Activated CD4-positive, alpha-beta T cell treated with anti-CD3 and anti-CD28 coated beads, Interleukin-2, amount 50 U/mL, for 1 hour (primary cell): ENCODE data around the gene PAGE2B.
A peak's percentile ranks its signal among the peaks of the same experiment; 100 is the strongest.
"Not testable (repeated sequence)": the region's sequence is repeated elsewhere in the genome, so short reads cannot be mapped to it uniquely, and the experiment has no call there.

Source experiments
- DNase-seq: peaks from one replicate; pipeline ENCODE4 v3.0.0-alpha.2; 2020

The PAGE2B gene, protein sequence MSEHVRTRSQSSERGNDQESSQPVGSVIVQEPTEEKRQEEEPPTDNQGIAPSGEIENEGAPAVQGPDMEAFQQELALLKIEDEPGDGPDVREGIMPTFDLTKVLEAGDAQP

DNA sequence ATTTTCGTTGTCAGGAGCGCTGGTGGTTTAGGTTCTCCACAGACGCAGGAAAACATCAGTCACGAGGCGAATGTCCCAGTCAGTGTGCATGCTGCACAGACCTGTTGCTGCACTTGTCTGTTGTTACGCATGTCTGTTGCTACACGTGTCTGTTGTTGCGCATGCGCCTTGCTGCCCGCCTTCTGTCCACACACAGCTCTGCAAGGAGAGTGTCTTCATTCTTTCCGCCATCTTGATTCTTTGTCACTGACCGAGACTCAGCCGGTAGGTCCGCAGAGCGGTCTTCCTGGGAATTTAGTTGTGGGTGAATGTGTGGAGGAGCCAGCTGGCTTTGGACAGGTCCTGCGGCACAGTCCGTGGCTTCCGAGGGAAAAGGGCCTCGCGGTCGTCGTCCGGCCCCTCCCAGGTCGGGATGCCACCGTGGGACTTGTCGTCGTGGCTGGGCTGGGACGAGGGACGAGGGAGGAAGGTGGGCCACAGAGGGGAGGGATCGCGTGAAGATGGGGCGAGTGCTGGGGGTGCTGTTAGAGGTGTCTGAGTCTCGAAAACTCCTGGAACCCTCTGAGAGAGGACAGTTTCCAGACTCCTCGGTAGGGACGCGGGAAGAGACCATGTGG is at the start of gene PAGE2B:
Gene PAGE2B, plus strand, starts transcription at position 180 of the 617 bp plus-strand sequence. CDS start 1,012 bp downstream, outside the sequence.
- DNase-seq = no peak

DNA sequence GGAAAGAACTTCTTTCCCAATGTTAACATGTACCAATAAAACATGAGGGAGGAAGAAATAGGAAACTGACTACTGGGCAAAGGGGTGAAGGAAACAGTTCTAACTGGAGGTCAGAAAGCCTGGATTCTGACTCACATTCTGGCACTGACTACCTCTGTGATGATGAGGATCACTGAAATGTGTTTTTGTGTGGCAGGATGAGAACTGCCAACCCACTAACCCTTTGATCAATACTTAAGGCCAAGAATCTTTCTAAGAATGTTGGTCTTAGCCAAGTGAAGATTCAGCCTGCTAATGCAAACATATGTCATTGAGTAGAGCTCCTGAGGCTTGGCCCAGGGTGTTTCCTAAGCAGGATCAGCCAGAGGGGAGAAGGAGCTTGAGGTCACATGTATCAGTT is 48.7 kb upstream of the PAGE2B start:
- no peak for DNase-seq

DNA sequence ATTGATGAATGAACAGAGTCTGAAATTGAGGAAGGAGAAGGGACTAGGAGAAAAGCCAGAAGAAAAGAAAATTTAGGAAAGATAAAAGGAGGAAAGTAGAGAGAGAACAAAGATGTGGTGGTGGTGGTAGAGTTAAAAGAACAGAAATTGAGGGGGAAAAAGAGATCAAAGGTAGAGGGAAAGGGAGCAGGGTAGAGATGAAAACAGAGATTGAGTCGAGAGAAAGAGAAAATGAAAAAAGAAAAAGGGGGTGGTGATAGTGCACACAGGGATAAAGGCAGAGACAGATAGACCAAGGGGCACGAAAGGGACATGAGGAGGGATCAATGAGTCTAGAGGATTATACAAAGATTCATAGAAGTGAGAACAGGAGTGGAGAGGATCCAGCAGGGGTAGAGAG is 48.0 kb upstream of the PAGE2B start:
- DNase-seq = no peak

DNA sequence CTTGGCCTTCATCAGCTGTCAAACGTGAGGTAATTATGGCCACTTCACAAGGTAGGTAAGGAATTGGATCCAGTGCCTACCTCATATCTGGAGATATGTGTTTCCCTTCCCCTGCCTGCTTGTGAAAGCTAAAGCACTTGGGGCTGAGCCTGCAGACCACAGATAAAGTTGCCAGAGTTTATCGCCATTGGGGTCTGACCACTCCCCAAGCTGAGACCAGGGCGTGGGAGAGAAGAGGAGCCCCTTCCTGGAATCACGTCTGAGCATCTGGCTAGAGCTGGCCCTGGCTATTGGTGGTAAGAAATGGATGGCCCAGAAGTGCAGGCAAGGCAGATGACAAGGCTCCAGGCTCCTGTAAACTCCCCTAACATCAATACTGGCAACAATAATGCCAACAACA is 46.8 kb upstream of the PAGE2B start:
- no peak for DNase-seq

DNA sequence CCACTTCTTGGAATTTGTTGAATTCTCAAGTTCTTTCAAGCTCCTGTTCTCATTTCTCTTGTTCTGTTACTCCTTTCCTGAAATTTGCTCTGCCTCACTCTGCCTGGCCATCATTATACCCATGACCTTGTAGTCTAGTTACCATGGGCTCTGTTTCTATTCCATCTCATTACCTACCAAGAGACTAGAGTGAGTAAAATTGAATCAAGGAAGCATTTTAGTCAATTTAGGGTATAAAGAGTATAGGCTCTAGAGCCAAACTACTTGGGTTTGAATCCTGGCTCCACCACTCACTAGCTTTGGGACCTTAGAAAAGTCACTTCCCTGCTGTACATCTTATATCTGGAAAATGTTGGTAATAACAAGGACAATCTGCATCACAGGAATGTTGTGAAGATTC is 46.2 kb upstream of the PAGE2B start:
- DNase-seq = no peak

DNA sequence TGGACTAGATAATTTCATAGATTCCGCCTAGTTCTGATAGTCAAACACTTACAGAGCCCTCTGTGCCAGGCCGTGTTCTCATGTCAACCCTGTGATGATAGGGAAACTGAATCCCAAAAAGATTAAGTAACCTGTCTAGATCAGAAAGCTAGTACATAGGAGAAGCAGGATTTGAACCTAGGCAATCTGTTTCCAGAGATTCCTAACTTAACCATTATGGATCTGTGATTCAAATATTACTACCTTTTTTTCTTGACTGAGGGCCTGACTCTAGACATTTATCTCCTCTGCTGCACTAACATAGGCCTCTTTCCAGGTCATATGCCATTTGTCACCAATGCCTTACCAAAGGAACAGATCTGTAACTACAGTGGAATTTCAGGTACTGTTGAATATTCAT is 45.5 kb upstream of the PAGE2B start:
- no peak for DNase-seq

DNA sequence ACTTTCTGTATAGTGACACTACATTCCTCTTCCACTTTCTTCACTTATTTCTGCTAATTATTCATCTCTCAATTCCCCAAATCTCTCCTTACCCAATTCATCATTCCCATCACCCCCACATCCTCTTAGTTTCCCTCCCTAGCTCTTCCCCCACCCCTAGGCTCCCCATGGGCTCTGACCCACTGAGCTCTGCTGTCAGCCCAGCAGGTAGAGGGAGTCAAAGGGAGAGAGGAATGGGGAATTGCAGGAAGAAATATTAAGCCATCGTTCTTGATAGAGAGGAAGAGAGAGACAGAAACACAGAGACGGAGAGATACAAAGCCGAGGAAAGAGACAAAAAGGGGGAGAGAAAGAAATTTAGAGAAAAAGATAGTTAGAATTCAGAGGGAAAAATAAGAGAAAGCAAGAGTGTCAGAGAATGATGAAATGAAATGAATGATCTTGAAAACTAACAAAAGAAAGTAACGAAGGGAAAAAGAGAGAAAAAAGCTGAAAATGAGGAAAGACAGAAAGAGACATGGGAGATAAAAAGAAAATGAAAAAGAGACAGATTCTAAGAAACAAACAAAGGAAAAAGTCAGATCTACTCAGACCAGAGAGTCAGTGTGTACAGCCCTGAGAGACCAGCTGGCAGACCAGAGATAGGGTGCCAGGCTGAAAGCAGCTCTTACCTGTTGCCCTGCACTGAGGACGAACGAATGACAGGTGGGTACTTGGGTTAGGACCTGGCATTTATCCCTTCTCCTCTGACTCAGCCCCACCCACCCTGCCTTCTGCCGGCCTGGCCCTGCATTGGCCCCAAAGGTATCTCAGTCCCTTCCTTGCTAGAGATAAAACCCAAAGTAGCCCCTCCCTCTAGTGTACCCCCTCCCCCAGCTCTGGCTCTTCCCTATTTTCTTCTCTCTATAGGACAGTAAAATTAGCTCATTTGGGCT is 44.3 kb upstream of the PAGE2B start, which contains the start of gene ALAS2:
Gene ALAS2, minus strand, starts transcription at position 707 of the 935 bp plus-strand sequence. CDS start 4,977 bp downstream, outside the sequence.
- DNase-seq = no peak

DNA sequence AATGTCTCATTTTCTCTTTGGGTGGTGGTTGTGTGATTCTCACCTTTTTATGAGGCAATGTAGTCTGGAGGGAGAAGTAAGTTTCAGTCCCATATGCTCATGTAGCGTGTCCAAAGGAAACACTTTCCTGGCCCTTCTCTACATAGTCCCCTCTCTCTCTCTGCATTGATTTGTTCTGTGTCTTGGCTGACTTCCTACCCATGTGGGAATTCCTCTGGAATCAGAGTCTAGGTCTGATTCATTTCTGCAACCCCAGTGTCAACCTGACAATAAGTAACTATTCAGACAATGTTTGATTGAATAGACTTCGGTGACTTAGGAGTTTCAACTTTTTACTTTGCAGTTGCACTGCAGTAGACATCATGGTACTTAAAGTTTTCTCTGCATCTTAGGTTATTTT is 41.4 kb upstream of the PAGE2B start:
- no peak for DNase-seq

DNA sequence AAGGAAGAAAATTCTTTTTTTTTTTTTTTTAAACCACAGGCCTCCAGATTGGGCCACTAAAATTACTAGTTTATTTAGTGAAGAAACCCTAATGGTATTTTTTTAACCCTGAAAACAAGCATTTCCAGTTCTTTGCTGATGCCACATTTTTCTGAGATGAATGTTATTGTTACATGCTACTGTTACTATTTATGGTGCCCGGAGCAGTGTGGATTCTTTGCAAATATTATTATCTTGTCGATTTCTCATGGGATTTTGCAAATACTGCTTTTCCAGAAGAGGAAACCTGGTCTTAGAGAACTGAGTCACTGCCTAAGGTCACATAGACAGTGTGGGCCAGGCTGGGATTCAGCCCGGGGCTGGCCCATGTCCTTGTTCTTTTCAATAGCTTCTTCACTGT is 35.4 kb upstream of the PAGE2B start:
- DNase-seq = no peak

DNA sequence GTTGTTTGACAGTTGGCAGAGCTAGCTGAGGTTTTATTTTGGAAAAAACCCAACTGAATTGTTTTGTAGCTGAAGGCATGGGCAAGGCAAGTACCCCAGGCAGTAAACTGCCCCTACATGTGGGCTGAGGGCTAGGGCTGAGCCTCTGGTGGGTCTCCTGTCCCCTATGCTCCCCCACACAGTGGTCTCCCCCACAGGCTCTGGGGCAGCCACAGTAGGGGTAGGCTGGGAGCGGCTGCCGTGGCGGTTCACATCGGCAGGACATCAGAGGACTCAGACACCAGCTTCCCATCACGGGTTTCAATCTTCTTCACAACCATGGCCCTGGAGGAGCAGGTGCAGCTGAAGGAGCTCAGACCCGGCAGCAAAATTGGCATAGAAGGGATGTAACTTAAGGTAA is 33.3 kb upstream of the PAGE2B start:
- no peak for DNase-seq

DNA sequence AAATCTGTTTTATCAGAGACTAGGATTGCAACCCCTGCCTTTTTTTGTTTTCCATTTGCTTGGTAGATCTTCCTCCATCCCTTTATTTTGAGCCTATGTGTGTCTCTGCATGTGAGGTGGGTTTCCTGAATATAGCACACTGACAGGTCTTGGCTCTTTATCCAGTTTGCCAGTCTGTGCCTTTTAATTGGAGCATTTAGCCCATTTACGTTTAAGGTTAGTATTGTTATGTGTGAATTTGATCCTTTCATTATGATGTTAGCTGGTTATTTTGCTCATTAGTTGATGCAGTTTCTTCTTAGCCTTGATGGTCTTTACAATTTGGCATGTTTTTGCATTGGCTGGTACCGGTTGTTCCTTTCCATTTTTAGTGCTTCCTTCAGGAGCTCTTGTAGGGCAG is 24.2 kb upstream of the PAGE2B start:
- DNase-seq = not testable (repeated sequence)

DNA sequence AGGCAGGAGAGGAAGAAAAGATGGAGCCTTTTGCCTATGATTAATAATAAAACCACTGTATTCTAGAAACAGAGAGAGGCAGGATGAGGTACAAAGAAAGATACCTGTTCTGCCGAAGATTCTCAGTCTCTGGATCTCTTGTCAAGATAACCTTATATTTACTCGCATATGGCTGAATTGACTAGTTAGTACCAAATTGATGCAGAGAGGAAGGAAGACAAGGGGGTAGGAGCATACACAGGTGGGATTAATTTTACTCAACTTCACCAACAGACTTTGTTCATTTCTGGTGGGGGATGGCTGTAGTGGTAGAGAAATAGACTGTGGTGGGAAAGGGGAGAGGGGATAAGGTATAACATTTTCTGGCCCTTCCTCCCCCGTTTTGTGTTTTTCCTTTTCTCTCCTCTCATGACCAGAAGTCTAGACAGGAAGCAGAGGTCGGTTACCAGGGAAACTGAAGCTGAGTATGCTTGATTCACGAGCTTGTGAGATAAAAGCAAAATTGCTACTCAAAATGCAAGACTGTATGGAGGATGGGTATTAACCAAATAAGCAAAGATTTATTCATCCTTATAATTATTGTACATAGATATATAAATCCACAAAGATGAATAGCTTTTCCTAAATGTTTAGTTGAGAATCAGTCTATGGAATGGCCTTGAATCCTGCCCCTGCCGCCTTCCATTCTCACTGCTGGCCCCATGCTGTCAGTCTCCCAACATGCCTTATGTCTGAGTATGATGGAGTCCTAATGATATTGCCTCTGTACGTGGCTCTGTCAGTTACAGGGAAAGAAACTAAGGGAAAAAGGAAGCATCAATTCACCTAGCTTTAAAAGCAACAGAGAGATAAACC is 17.8 kb upstream of the PAGE2B start:
- DNase-seq = peak; percentile 14

DNA sequence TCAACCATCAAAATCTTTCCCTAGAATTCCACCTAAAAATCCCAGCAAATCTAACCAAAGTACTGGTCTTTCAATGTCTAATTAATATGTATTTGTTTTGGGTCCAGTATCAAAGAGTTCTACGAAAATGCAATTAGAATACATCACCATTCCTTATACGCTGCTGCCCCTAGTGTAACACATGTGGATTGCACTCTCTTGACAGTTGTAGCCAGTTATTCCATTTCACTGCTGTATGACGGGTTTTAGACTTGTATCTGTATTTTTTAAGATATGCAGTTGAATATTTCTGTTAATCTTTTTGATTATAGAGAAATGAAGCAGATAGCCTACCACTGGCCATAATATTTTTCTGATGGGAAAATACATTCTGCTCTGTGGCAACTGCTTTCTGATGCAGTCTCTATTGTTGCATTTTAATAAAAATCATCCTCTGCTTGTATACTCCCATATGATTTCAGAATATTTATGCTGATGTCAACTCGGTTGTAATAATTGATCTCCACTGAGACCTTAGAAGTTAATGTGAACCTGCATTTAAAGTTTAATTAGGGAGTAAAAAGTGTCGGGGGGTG is 17.1 kb upstream of the PAGE2B start:
- DNase-seq = peak; percentile 25

DNA sequence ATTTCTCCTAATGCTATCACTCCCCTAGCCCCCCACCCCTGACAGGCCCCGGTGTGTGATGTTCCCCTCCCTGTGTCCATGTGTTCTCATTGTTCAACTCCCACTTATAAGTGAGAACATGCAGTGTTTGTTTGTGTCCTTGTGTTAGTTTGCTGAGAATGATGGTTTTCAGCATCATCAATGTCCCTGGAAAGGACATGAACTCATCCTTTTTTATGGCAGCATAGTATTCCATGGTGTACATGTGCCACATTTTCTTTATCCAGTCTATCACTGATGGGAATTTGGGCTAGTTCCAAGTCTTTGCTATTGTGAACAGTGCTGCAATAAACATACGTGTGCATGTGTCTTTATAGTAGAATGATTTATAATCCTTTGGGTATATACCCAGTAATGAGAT is 7.7 kb upstream of the PAGE2B start:
- not testable (repeated sequence) for DNase-seq

DNA sequence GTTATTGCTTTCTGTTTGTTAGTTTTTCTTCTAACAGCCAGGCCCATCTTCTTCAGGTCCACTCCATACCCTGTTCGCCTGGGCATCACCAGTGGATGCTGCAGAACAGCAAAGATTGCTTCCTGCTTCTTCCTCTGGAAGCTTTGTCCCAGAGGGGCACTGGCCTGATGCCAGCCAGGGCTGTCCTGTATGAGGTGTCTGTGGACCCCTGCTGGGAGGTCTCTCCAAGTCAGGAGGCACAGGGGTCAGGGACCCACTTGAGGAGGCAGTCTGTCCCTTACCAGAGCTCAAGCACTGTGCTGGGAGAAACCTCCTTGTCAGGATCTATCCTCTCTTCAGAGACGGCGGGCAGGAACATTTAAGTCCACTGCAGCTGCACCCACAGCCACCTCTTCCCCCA is 2.5 kb upstream of the PAGE2B start:
- DNase-seq = no peak

DNA sequence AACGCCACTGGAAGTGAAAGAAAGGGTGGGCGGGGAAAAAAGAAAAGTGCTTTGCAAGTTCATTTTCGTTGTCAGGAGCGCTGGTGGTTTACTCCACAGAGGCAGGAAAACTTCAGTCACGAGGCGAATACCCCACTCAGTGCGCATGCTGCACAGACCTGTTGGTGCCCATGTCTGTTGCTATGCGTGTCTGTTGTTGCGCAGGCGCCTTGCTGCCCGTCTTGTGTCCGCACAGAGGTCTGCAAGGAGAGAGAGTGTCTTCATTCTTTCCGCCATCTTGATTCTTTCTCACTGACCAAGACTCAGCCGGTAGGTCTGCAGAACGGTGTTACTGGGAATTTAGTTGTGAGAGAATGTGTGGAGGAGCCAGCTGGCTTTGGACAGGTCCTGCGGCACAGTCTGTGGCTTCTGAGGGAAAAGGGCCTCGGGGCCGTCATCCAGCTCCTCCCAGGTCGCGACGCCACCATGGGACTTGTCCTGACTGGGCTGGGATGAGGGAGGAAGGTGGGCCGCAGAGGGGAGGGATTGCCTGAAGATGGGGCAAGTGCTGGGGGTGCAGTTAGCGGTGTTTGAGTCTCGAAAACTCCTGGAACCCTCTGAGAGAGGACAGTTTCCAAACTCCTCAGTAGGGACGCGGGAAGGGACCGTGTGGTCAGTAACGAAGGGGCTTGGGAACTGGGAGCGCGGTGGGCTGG is 14.1 kb downstream of the PAGE2B start, which contains the start of gene PAGE2:
Gene PAGE2, plus strand, starts transcription at position 224 of the 695 bp plus-strand sequence. CDS start 1,003 bp downstream, outside the sequence.
- DNase-seq = no peak

DNA sequence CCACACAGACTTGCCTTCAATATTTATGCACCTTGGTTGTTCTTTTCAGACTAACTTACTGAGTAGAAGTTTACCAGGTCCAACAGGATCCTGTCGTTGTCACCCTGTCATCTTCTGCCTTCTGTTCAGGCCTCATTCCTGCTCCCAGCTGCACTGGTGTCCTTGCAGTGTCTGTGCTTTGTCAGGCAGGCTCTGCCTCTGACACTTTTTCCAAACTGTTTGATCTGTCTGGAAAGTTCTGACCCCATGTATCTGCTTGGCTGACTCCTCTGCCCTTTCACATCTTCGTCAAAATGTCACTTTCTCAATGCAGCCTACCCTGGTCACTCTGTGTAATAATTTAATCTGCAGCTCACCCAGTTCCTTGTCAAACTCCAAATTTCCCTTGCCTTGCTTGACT is 23.9 kb downstream of the PAGE2B start:
- no peak for DNase-seq

DNA sequence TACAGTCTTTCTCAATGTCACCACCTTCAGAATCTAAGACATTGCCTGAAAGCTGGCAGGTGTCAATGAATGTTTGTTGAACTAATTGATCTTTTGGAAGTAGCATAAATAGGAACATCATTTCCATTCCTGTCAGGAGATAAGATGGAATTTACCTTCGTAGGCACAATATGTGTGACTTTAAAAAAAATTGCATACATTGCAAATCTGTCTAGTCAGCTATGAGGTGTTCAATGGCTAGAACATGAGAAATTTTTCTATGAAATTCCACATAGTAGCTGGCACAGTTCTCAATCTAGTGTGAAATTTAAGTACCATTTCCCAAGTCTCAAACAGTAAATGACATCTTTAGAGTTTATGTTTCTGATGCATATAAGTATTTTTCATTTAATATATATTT is 24.3 kb downstream of the PAGE2B start:
- no peak for DNase-seq

DNA sequence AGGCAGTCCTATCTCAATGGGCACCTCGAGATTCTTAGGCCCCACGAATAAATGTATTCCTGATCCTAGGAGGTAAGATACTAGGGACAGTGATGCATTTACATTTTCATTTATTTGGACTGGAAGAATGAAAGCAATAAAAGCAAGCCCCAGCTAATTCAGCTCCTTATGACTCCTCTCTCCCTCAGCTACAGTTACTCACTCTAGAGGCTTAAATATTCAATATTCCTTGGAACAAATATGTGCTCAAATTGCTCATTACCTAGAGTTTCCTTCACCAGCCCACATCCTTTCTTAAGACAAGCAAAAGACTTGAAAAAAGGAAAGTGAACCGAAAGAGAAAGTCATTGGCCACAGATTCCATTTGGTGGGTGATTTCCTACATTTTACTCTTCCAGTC is 27.9 kb downstream of the PAGE2B start:
- DNase-seq = no peak

DNA sequence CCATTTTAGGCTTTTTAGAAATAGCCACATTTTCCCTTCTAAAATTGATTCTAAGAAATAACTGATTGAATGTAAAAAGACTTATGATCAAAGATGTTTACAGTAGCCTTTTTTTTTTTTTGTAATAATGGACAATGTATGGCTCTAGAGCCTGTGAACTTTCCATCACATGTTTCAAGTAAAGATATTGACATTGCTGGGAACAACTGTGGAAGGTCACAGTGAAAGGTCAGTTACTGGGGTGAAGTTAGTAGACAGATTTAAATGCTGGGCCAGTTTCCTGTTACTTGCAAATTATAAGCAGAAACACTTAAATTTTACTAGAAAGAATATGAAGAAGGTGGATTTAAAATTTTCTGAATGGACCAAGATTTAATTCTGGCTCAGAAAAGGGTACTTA is 32.4 kb downstream of the PAGE2B start:
- no peak for DNase-seq

DNA sequence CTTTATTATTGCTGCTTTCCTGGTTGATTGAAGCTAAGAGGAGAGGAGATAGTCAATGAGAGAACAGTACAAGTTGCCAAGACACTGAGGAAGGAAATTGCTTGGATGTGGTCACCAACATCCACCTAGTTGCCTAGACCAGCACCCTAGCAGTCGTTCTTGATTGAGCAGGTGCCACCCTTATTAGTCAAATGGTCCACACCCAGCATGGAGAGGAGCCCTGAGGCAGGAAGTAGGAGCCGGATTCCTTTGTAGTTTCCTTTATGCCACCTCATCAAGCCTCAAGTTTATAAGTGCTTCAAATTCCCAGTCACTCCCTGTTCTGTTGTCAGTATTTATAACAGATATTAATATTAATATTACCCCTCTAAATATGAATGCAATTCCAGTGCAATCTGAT is 33.1 kb downstream of the PAGE2B start:
- DNase-seq = no peak

DNA sequence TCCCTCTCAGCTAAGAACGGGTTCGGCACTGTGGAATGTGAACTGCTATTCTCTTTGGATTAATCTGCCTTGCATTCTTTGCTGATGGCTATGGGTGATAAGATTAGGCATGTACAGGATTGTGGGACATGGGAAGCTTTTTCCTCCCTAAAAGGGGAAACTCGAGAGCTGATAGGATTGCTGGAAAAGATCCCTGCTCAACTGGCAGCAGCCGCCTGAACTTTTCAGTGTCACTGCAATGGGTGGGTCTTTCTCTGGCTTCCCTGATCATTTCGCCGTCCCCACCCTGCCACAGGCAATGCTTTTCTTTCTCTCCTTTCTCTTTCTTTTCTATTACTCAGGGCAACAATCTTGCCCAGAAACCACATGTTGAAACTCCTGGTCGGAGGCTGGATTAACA is 34.5 kb downstream of the PAGE2B start:
- DNase-seq = no peak
